Measurements from ENCODE around the gene TEX13D.

- TF ChIP-seq CTCF (IDR thresholded peaks at IDR 0.05; ENCODE audit: low read depth, low read length, poor library complexity, severe bottlenecking) (no peak), EZH2phosphoT487 (IDR thresholded peaks at IDR 0.05; ENCODE audit: borderline replicate concordance, low read length) (no peak)
Observed at GRCh38 chrX:124358800-124359383, 26.4 kb downstream of the TEX13D start.

Data from DOHH2 (cell line).